ENCODE measurements around the gene ARL15. TPM values are rescaled to one million over a fixed set of nuclear protein-coding genes. Genes with fewer than 3 reads are reported as not detected.

Gene ARL15
- total and polyA plus RNA-seq, 2 donors (not counting 3 experiments of a cell fraction or from before 2014, with no cell fraction given) = 11.9 to 24.4 TPM

- Histone ChIP-seq H3K4me2 (ENCODE audit: insufficient read depth, low read length) (no peak overlapping the region), H3K9me1 (replicated peaks; ENCODE audit: control insufficient read depth, extremely low read depth, insufficient read depth, low read length) (no peaks in the 10 kb centered on the region), H3K27me3 (ENCODE audit: control insufficient read depth in 2 of 2, insufficient read depth in 2 of 2, low read length in 2 of 2) (peaks cover 17 to 24% of the 10 kb centered on the region in 2 experiments), H3K9me3 (replicated peaks; ENCODE audit: control insufficient read depth, insufficient read depth, low read length) (no peaks in the 10 kb centered on the region), H3K36me3 (ENCODE audit: control insufficient read depth in 2 of 2, extremely low read depth in 1 of 2, insufficient read depth in 2 of 2, low read length in 2 of 2) (no peaks in the 10 kb centered on the region), H3K4me1 (ENCODE audit: control insufficient read depth, extremely low read depth, insufficient read depth, low read length) (peaks cover 23% of the 10 kb centered on the region), H3K79me2 (ENCODE audit: control insufficient read depth, insufficient read depth, low read length) (no peaks in the 10 kb centered on the region), H3K27ac (ENCODE audit: insufficient read depth, low read depth, low read length) (no peak overlapping the region), H3K9ac (replicated peaks; ENCODE audit: extremely low read depth, insufficient read depth, low read length) (no peak overlapping the region), H4K20me1 (replicated peaks; ENCODE audit: control insufficient read depth, extremely low read depth, insufficient read depth, low read length) (no peaks in the 10 kb centered on the region), H2AFZ (ENCODE audit: low read depth, low read length) (no peak overlapping the region), H3K4me3 (replicated peaks in 1 of 3; ENCODE audit: insufficient read depth in 1 of 3, low read depth in 1 of 3, low read length in 3 of 3) (no peak overlapping the region)
- FAIRE-seq (no peak), DNase-seq (ENCODE audit: low read depth, low spot score) (no peak)
- BruUV-seq (replicated peaks) = no TSS peak
- ChIA-PET POLR2A (interaction anchor here (0.5 kb wide), 1 partner anchor 66 kb away, joined by 3 read pairs; no protein-coding TSS in a partner anchor), CTCF (interaction anchor here (1.1 to 2.2 kb wide), 3 partner anchors 70 to 554 kb away, joined by 3 to 7 read pairs (median 3); no protein-coding TSS in a partner anchor)
- intact Hi-C loops (cut with micrococcal nuclease) = no loop called here
- TF ChIP-seq GATA2 (IDR thresholded peaks at IDR 0.05; ENCODE audit: insufficient read depth, insufficient read length, low read depth, low read length) = no peak
- no peak for TF ChIP-seq EZH2 (IDR thresholded peaks at IDR 0.05; ENCODE audit: borderline replicate concordance, low read depth, low read length, severe bottlenecking)
- TF ChIP-seq, protein P1, sequence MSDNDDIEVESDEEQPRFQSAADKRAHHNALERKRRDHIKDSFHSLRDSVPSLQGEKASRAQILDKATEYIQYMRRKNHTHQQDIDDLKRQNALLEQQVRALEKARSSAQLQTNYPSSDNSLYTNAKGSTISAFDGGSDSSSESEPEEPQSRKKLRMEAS (IDR thresholded peaks at IDR 0.05; ENCODE audit: insufficient read depth, insufficient read length) = no peak
- TF ChIP-seq MYC (IDR thresholded peaks at IDR 0.05; ENCODE audit: low read depth, low read length) = no peak
- no peak for TF ChIP-seq FOS (IDR thresholded peaks at IDR 0.05; ENCODE audit: borderline replicate concordance, insufficient read depth, low read length)
- TF ChIP-seq JUN (IDR thresholded peaks at IDR 0.05; ENCODE audit: borderline replicate concordance, insufficient read depth, insufficient read length, low read depth) = no peak
- TF ChIP-seq POLR2AphosphoS5 (IDR thresholded peaks at IDR 0.05; ENCODE audit: insufficient read depth, low read depth, low read length) = no peak
- TF ChIP-seq, protein P2, sequence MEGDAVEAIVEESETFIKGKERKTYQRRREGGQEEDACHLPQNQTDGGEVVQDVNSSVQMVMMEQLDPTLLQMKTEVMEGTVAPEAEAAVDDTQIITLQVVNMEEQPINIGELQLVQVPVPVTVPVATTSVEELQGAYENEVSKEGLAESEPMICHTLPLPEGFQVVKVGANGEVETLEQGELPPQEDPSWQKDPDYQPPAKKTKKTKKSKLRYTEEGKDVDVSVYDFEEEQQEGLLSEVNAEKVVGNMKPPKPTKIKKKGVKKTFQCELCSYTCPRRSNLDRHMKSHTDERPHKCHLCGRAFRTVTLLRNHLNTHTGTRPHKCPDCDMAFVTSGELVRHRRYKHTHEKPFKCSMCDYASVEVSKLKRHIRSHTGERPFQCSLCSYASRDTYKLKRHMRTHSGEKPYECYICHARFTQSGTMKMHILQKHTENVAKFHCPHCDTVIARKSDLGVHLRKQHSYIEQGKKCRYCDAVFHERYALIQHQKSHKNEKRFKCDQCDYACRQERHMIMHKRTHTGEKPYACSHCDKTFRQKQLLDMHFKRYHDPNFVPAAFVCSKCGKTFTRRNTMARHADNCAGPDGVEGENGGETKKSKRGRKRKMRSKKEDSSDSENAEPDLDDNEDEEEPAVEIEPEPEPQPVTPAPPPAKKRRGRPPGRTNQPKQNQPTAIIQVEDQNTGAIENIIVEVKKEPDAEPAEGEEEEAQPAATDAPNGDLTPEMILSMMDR (IDR thresholded peaks at IDR 0.05; ENCODE audit: extremely low read depth in 1 of 2, insufficient read depth in 1 of 2, low read depth in 1 of 2, low read length in 2 of 2) = no peak
- no peak for TF ChIP-seq POLR2A (IDR thresholded peaks at IDR 0.05; ENCODE audit: low read depth, low read length)
- dilution Hi-C loops (cut with MboI; ENCODE audit: extremely low pct_ligation_motif_present, low sequenced_read_pairs) = no loop called here
These were observed 3.2 kb upstream of the ARL15 start for GRCh38 chr5:54313311-54314270.

Measured in endothelial cell of umbilical vein (primary cell).